ENCODE data around the gene RAB1A.
"Not testable (repeated sequence)": the region's sequence is repeated elsewhere in the genome, so short reads cannot be mapped to it uniquely, and the experiment has no call there.

RAB1A gene

GRCh38 chr2:65134158-65134557 lies 4.3 kb upstream of the RAB1A start:
- DNase-seq = no peak

- DNase-seq = no peak
Observed at GRCh38 chr2:65133626-65134025, 3.7 kb upstream of the RAB1A start.

- not testable (repeated sequence) for DNase-seq
Observed at GRCh38 chr2:65132930-65133329, 3.0 kb upstream of the RAB1A start.

GRCh38 chr2:65130664-65131175 lies 814 bp upstream of the RAB1A start:
- no peak for DNase-seq

- DNase-seq = no peak
Observed at GRCh38 chr2:65129286-65129825, 550 bp downstream of the RAB1A start.

GRCh38 chr2:65128297-65129190 lies 1.4 kb downstream of the RAB1A start:
- no peak for DNase-seq

GRCh38 chr2:65125457-65125856 lies 4.4 kb downstream of the RAB1A start:
- not testable (repeated sequence) for DNase-seq

- DNase-seq = no peak
Observed at GRCh38 chr2:65122313-65122712, 7.6 kb downstream of the RAB1A start.

- no peak for DNase-seq
Observed at GRCh38 chr2:65120990-65121693, 8.8 kb downstream of the RAB1A start.

- no peak for DNase-seq
Observed at GRCh38 chr2:65116645-65117044, 13.3 kb downstream of the RAB1A start.

- DNase-seq = no peak
Observed at GRCh38 chr2:65114921-65115320, 15.0 kb downstream of the RAB1A start.

GRCh38 chr2:65113816-65114215 lies 16.1 kb downstream of the RAB1A start:
- DNase-seq = no peak

- no peak for DNase-seq
Observed at GRCh38 chr2:65113229-65113628, 16.7 kb downstream of the RAB1A start.

GRCh38 chr2:65112633-65113032 lies 17.3 kb downstream of the RAB1A start:
- DNase-seq = no peak

GRCh38 chr2:65108780-65109179 lies 21.1 kb downstream of the RAB1A start:
- no peak for DNase-seq

GRCh38 chr2:65107530-65107929 lies 22.4 kb downstream of the RAB1A start:
- DNase-seq = no peak

GRCh38 chr2:65103013-65103715 lies 26.7 kb downstream of the RAB1A start:
- DNase-seq = no peak

- no peak for DNase-seq
Observed at GRCh38 chr2:65101071-65101470, 28.8 kb downstream of the RAB1A start.

- no peak for DNase-seq
Observed at GRCh38 chr2:65098741-65099140, 31.2 kb downstream of the RAB1A start.

- no peak for DNase-seq
Observed at GRCh38 chr2:65097844-65098243, 32.1 kb downstream of the RAB1A start.

- no peak for DNase-seq
Observed at GRCh38 chr2:65096948-65097347, 33.0 kb downstream of the RAB1A start.

GRCh38 chr2:65093211-65093610 lies 36.7 kb downstream of the RAB1A start:
- DNase-seq = no peak

- no peak for DNase-seq
Observed at GRCh38 chr2:65092791-65093190, 37.1 kb downstream of the RAB1A start.
